ENCODE measurements around the gene LPIN1. TPM values are rescaled to one million over a fixed set of nuclear protein-coding genes. Genes with fewer than 3 reads are reported as not detected.
A peak's percentile ranks its signal among the peaks of the same experiment; 100 is the strongest.

LPIN1 gene, protein sequence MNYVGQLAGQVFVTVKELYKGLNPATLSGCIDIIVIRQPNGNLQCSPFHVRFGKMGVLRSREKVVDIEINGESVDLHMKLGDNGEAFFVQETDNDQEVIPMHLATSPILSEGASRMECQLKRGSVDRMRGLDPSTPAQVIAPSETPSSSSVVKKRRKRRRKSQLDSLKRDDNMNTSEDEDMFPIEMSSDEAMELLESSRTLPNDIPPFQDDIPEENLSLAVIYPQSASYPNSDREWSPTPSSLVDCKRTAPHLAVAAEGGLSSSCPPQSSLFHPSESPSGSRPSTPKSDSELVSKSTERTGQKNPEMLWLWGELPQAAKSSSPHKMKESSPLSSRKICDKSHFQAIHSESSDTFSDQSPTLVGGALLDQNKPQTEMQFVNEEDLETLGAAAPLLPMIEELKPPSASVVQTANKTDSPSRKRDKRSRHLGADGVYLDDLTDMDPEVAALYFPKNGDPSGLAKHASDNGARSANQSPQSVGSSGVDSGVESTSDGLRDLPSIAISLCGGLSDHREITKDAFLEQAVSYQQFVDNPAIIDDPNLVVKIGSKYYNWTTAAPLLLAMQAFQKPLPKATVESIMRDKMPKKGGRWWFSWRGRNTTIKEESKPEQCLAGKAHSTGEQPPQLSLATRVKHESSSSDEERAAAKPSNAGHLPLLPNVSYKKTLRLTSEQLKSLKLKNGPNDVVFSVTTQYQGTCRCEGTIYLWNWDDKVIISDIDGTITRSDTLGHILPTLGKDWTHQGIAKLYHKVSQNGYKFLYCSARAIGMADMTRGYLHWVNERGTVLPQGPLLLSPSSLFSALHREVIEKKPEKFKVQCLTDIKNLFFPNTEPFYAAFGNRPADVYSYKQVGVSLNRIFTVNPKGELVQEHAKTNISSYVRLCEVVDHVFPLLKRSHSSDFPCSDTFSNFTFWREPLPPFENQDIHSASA
- 10 to 100 TPM; 41.1 to 48.0 TPM for total RNA-seq

DNA sequence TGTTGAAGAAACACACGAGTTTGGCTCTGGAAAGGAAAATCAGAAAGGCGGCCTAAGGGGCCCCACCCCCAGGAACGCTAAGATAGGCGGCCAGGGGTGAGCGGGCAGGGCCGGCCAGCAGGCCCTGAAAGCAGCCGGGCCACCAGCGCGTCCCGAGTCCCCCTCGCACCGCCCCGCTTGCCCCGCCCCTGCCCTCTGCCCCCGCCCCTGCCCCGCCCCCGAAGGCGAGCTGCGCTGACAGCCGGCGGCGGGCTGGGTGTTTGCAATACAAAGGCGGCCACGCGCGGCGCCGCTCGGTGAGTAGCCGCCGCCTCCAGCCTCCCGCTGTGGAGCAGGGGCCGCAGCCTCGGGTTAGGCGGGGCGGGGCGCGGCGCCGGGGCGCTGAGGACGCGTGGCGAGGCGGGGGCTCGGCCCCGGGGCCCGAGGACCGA is at the start of gene LPIN1:
TSS of gene LPIN1 (plus strand) at position 257 of the 431 bp plus-strand sequence. CDS start 18,910 bp downstream, outside the sequence.
- POLR2A ChIA-PET: interaction anchor here (1.0 to 3.0 kb wide), 3 partner anchors 11 to 33 kb away, joined by 4 to 17 read pairs (median 9); no protein-coding TSS in a partner anchor
- peak within 1 kb of the TSS; percentile 85 for H3K4me3 Mint-ChIP-seq

DNA sequence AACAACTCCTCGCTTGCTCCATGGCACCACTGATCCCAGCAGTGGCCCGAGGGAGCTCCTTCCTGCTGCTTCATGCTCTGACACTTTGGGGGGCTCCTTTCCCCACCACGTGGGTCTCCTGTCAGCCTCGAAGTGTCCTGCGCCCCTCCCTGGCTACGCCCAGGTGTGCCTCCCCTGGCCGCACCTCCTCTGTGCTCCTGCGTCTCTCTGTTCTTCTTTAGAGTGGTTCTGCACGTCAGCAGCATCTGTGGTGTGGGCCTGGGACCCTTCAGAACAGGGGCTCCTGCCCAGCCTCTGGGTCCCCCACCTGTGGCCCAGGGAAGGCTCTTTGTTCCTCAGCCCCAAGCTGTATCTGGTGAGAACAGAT is 49.7 kb upstream of the LPIN1 start:
- CTCF ChIA-PET: interaction anchor here (1.3 to 14.4 kb wide), 2 partner anchors 9 to 85 kb away, joined by 5 to 364 read pairs; no protein-coding TSS in a partner anchor
- POLR2A ChIA-PET: no interaction called here
- intact Hi-C loops (cut with micrococcal nuclease): no loop called here
- Mint-ChIP-seq H3K4me3 (no peak overlapping the region), H3K9me3 (no peaks in the 10 kb centered on the region), H3K36me3 (no peaks in the 10 kb centered on the region), H3K27ac (no peak overlapping the region), H3K4me1 (ENCODE audit: low read depth) (peaks cover 3% of the 10 kb centered on the region), H3K27me3 (no peaks in the 10 kb centered on the region)
- DNase-seq: no peak

More for the DNA sequence above, at the start of gene LPIN1:
- Mint-ChIP-seq H3K27ac (peak within 1 kb of the TSS; percentile 85), H3K27me3 (no peaks in the 10 kb centered on the region), H3K4me1 (ENCODE audit: low read depth) (peaks cover 77% of the 10 kb centered on the region), H3K36me3 (peaks cover 2% of the 10 kb centered on the region), H3K9me3 (no peaks in the 10 kb centered on the region)
- DNase-seq: peak; percentile 91
- CTCF ChIA-PET: interaction anchor here (0.9 to 14.8 kb wide), 10 partner anchors 8 to 621 kb away, joined by 3 to 242 read pairs (median 6); no protein-coding TSS in a partner anchor
- intact Hi-C loops (cut with micrococcal nuclease): loop anchor here (10.0 kb wide), 1 partner anchor 282 kb away; the partner anchor contains the start of gene E2F6

DNA sequence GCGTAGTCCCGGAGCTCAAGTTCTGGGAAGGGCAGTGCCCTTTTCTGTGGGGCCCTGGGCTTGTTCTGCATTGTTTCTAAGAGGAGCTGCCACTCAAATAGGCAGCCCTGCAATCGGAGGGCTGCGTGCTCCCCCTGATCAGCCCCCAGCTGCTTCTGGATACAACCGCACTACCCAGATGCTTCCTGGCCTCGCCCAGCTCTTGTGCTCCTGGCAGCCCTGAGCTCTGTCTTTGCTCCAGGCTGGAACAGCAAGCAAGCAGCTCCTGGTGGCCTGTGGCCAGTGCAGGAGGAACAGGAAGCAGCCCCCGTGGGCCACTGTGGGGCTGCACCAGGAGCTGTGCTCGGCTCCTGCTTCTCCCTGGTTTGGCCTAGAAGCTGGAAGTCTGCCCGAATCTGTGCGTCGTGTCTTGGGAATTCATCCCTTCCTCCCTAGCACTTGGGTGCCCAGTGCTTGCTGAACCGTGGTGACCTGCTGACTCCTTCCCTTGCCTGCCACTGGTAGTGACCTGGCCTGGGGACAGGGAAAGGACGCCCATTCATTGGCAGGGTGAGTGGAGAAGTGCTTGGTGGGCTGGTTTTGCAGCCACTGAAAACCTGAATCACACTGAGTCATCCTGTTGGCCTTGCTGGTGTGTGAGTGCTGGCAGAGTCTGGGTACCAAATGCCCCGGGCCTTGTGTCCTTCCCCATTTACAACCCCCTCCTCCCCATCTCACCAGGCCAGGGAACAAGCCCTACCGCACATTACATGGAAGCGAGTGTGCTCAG is 49.1 kb upstream of the LPIN1 start:
- ChIA-PET POLR2A (no interaction called here), CTCF (interaction anchor here (1.3 to 14.4 kb wide), 2 partner anchors 9 to 84 kb away, joined by 5 to 364 read pairs; no protein-coding TSS in a partner anchor)
- intact Hi-C loops (cut with micrococcal nuclease): no loop called here
- peaks cover 3% of the 10 kb centered on the region for H3K4me1 Mint-ChIP-seq (ENCODE audit: low read depth)
- no peaks in the 10 kb centered on the region for H3K9me3 Mint-ChIP-seq
- DNase-seq: no peak
- no peaks in the 10 kb centered on the region for H3K27me3 Mint-ChIP-seq
- no peaks in the 10 kb centered on the region for H3K36me3 Mint-ChIP-seq
- H3K27ac Mint-ChIP-seq: no peak overlapping the region
- no peak overlapping the region for H3K4me3 Mint-ChIP-seq

DNA sequence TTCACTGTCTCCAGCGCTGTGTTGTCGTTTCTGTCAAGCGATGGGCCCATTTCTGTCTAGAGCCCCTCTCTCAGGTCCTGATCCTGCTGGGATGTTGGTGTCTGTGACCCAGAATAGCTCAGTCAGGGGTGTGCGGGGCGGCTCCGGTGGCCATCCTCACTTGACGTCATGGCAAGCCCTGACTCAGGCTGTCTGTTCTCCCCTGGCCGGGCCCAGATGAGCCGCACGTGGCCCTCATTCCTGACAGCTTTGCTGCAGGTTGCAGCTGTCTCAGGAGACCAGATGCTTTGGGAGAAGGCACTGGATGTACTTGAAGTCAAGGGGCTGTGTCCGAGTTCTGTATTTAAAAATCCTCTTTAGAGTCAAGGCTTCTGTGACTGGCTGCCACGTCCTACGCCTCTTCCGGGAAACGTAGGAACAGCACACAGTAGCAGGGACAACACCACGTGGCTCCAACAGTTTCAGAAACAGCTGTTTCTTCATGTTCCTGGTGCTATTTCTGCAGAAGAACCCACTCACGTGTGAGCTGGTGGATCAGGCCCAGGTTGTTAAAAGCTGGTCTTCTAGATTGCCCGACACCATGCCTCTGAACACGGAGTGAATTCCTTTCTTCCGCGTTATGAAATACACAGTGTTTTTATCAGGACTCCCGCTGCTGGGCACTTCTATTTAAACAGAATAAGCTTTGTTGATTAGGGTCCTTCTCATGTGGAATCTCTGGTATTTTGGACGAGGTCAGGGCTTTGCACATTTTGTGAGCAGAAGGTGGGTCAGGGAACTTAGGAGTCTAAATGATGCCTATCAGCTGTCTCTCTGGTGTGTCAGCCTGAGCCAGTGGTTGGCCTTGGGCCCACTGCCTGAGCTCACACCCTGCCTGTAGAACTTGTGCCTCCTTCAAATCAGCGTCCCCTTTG is 48.2 kb upstream of the LPIN1 start:
- intact Hi-C loops (cut with micrococcal nuclease): no loop called here
- CTCF ChIA-PET: interaction anchor here (1.3 to 14.4 kb wide), 4 partner anchors 9 to 116 kb away, joined by 4 to 364 read pairs (median 4); no protein-coding TSS in a partner anchor
- DNase-seq: no peak
- POLR2A ChIA-PET: no interaction called here
- no peak overlapping the region for H3K27ac Mint-ChIP-seq
- H3K36me3 Mint-ChIP-seq: no peaks in the 10 kb centered on the region
- no peaks in the 10 kb centered on the region for H3K4me1 Mint-ChIP-seq (ENCODE audit: low read depth)
- no peak overlapping the region for H3K4me3 Mint-ChIP-seq
- no peaks in the 10 kb centered on the region for H3K9me3 Mint-ChIP-seq
- H3K27me3 Mint-ChIP-seq: no peaks in the 10 kb centered on the region

DNA sequence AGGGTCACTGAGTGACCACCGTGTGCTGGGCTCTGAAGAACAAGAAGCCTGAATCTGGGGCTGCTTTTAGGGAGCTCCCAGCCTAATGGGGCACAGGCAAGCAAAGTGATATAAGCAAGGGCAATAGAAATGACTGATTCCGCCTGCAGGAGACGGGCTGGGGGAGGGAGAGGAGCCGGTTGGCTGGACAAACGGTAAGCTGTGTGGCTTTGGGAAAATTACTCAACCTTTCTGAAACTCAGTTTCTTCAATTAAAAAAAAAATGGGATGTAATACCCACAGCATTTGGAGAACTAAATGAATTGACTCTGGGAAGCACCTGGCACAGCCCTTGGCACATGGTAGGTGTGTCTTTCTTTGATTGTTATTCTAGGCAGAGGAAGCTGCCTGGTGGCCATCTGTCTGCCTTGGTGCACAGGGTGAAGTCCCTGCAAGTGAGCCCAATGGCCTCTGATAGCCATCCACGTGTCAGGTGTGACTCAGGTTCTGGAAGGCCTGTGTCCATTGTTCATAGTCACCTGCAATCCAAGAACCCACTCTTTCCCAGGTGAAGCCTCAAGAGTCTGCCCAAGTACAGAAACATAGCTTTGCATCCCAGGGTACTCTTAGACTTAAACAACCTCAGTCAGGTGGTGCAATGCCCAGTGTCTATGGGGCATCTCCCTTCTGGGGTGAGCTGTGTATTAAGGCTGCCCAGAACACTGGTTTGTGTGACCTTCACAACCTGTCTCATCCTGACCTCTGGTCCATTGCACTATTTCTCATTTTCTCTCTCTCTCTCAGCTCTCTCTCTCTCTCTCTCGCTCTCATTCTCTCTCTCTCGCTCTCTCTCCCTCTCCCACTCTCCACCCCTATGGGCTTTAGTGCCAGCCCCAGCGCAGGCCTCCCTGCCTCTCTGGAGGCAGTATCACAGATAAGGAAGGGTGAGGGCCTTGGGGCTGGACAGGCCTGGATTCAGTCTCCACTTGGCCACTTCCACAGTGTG is 46.5 kb upstream of the LPIN1 start:
- intact Hi-C loops (cut with micrococcal nuclease): no loop called here
- Mint-ChIP-seq H3K9me3 (no peaks in the 10 kb centered on the region), H3K4me3 (no peak overlapping the region), H3K27me3 (no peaks in the 10 kb centered on the region), H3K4me1 (ENCODE audit: low read depth) (no peaks in the 10 kb centered on the region), H3K27ac (no peak overlapping the region), H3K36me3 (no peaks in the 10 kb centered on the region)
- ChIA-PET POLR2A (no interaction called here), CTCF (interaction anchor here (0.8 to 14.4 kb wide), 5 partner anchors 10 to 117 kb away, joined by 3 to 364 read pairs (median 3); no protein-coding TSS in a partner anchor)
- DNase-seq: no peak

DNA sequence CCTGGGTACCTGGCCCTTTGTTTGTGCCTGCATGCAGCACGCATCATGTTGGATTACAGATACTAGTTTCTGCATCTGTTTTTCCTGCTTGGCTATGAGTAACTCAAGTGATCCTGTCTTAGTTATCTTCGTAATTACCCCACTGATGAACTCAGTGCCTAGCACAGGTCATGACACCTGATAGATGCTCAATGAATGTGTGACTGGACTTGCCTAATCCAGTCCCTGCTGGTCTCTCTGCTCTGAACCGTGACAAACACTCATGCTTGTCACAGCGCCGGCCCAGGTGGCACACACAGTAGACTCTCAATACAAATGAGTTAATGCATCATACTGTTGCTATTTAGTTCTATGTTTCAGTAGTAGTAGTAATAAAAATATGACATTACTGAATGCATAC is 45.2 kb upstream of the LPIN1 start:
- ChIA-PET CTCF (interaction anchor here (1.1 kb wide), 1 partner anchor 13 kb away, joined by 3 read pairs; no protein-coding TSS in a partner anchor), POLR2A (no interaction called here)
- H3K36me3 Mint-ChIP-seq: no peaks in the 10 kb centered on the region
- H3K4me3 Mint-ChIP-seq: no peak overlapping the region
- H3K9me3 Mint-ChIP-seq: no peaks in the 10 kb centered on the region
- no peaks in the 10 kb centered on the region for H3K4me1 Mint-ChIP-seq (ENCODE audit: low read depth)
- no peak for DNase-seq
- no peak overlapping the region for H3K27ac Mint-ChIP-seq
- H3K27me3 Mint-ChIP-seq: no peaks in the 10 kb centered on the region
- intact Hi-C loops (cut with micrococcal nuclease): no loop called here

DNA sequence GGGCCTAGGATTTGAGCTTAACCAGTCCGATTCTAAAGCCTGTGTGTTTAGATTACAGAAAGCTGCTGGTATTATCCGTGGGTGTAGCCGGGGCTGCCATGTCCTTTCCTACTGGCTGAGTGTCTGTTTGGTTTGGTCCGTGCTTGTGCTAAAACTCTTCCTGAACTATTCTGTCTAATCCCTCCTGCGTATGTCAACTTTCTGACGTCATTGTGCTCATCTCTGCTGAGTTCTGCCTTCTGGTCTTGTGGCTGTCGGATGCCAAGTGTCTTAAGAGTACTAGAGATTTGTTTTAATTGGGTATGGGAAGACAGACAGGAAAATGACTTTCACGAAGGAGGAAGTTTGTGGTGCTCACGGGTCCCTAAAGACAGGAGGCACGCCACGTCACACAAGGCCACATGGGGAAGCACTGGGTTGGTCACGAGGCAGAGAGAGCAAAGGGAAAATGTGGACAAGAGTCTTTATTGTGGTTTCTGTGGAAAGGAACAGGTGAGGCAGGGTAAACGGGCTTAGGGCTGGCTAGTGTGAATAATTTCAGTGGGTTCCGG is 44.6 kb upstream of the LPIN1 start:
- H3K36me3 Mint-ChIP-seq: no peaks in the 10 kb centered on the region
- intact Hi-C loops (cut with micrococcal nuclease): no loop called here
- no peak for DNase-seq
- no peaks in the 10 kb centered on the region for H3K9me3 Mint-ChIP-seq
- ChIA-PET CTCF (interaction anchor here (0.6 kb wide), 1 partner anchor 78 kb away, joined by 3 read pairs; no protein-coding TSS in a partner anchor), POLR2A (no interaction called here)
- H3K27me3 Mint-ChIP-seq: no peaks in the 10 kb centered on the region
- H3K27ac Mint-ChIP-seq: no peak overlapping the region
- H3K4me1 Mint-ChIP-seq (ENCODE audit: low read depth): no peaks in the 10 kb centered on the region
- no peak overlapping the region for H3K4me3 Mint-ChIP-seq

DNA sequence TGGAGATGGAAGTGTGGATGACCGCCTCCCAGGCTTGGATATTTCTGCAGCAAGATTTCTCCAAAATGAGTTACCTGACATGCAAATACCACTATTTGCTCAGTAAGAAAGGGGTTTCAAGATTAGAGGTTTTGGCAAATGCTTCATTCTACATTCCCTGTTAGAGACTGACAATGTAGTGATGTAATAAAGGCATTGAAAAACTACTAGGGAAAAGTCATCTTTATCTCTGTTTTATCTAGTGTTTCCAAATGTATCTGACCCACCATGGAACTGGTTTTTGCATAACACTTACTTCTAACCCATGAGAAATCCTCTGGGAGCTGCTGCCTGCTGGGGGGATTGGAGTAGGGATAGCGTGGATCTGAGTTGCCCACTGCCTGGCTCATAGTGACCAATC is 43.5 kb upstream of the LPIN1 start:
- Mint-ChIP-seq H3K36me3 (no peaks in the 10 kb centered on the region), H3K9me3 (no peaks in the 10 kb centered on the region), H3K4me1 (ENCODE audit: low read depth) (no peaks in the 10 kb centered on the region), H3K4me3 (no peak overlapping the region), H3K27ac (no peak overlapping the region), H3K27me3 (no peaks in the 10 kb centered on the region)
- POLR2A ChIA-PET: no interaction called here
- no peak for DNase-seq
- intact Hi-C loops (cut with micrococcal nuclease): no loop called here
- CTCF ChIA-PET: no interaction called here

DNA sequence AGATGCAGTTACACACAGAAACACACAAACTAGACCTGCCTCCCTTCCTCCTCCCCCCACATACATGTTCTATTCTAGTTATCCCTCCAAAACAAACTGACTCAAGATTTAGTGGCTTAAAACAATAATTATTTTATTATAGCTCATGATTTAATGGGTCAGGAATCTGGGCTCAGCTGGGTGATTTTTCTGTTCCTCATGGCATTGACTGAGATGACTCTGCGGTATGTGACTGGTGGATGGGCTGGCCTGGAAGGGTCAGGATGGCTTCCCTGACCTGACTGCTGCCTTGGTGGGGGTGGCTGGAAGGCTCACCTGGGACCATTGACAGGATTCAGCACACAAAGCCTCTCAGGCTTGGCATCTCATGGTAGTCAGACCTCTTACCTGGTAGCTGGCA is 42.7 kb upstream of the LPIN1 start:
- H3K36me3 Mint-ChIP-seq: no peaks in the 10 kb centered on the region
- no peak overlapping the region for H3K4me3 Mint-ChIP-seq
- no peaks in the 10 kb centered on the region for H3K9me3 Mint-ChIP-seq
- ChIA-PET POLR2A (no interaction called here), CTCF (interaction anchor here (2.4 kb wide), 1 partner anchor 11 kb away, joined by 15 read pairs; no protein-coding TSS in a partner anchor)
- no peak for DNase-seq
- H3K27ac Mint-ChIP-seq: no peak overlapping the region
- no peaks in the 10 kb centered on the region for H3K4me1 Mint-ChIP-seq (ENCODE audit: low read depth)
- intact Hi-C loops (cut with micrococcal nuclease): no loop called here
- no peaks in the 10 kb centered on the region for H3K27me3 Mint-ChIP-seq

DNA sequence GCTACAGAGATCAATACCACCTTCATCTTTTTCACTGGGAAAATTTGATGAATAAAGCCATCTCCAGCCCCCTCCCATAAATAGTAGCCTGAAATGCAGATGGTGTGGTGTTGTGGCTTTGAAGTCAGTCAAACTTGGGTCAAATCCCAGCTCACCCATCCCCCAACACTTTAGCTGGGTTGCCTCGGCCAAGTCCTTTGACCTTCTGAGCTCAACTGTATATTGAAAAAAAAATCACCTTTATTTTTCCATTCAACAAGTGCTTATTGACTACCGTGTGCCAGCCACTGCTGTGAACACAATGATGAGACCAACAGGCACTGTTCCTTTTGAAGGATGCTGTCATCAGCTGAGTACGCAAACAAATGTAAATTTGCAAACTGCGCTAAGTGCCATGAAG is 41.4 kb upstream of the LPIN1 start:
- Mint-ChIP-seq H3K4me1 (ENCODE audit: low read depth) (no peaks in the 10 kb centered on the region), H3K4me3 (no peak overlapping the region), H3K27me3 (no peaks in the 10 kb centered on the region), H3K9me3 (no peaks in the 10 kb centered on the region), H3K27ac (no peak overlapping the region), H3K36me3 (no peaks in the 10 kb centered on the region)
- DNase-seq: no peak
- CTCF ChIA-PET: interaction anchor here (0.5 to 2.4 kb wide), 3 partner anchors 12 to 112 kb away, joined by 3 to 15 read pairs (median 4); no protein-coding TSS in a partner anchor
- intact Hi-C loops (cut with micrococcal nuclease): no loop called here
- POLR2A ChIA-PET: interaction anchor here (0.7 to 1.2 kb wide), 2 partner anchors 17 to 350 kb away, joined by 3 read pairs; no protein-coding TSS in a partner anchor

All from activated CD4-positive, alpha-beta memory T cell treated with anti-CD3 and anti-CD28 coated beads for 36 hours (primary cell).